CD4-positive, alpha-beta T cell treated with Interleukin-10 for 1 hour (primary cell): Measurements from ENCODE around the gene KRR1.
"Not testable (repeated sequence)": the region's sequence is repeated elsewhere in the genome, so short reads cannot be mapped to it uniquely, and the experiment has no call there.

Experiments
- DNase-seq: peaks from one replicate; pipeline ENCODE4 v3.0.0-alpha.2; 2020

Gene KRR1

DNA sequence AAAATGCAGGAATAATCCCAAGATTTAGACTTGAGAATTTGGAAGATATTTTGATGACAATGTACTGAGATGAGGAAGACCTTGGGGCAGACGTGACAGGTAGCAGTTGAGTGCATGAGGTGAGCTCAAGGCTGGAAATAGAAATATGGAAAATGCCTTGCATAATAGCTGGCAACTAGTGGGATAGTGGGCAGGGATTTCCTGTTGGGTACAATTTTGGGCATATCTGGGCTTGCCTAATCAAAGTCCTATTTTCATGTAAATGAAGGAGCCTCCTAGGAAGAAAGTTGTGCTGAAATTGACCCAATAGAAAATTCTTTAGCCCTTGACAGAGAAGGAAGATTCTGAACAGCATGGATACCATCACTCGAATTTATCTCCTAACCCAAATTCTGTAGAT lies 37.3 kb downstream of the KRR1 start:
- no peak for DNase-seq

- DNase-seq = no peak
These were observed 39.2 kb downstream of the KRR1 start for GRCh38 chr12:75471902-75472890.

- no peak for DNase-seq
These were observed 51.2 kb downstream of the KRR1 start for GRCh38 chr12:75460204-75460603.

DNA sequence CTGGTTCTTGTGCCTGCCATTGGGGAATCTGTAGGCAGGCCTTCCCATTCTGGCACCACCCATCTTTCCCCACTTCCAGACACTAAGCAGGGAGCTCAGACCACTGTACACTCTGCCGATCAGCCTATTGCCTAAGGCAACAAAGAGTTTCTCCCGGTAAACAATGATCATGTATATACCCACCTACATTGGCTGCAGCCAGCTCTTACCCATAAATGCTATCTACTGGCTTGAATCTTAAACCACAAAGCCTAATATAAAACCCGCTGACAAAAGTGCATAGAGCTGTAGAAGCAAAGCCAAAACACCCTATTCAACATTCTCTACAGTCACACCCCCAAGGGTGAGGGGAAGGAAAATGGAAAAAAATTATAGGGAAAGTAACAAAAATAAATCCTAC lies 51.7 kb downstream of the KRR1 start:
- DNase-seq = no peak

DNA sequence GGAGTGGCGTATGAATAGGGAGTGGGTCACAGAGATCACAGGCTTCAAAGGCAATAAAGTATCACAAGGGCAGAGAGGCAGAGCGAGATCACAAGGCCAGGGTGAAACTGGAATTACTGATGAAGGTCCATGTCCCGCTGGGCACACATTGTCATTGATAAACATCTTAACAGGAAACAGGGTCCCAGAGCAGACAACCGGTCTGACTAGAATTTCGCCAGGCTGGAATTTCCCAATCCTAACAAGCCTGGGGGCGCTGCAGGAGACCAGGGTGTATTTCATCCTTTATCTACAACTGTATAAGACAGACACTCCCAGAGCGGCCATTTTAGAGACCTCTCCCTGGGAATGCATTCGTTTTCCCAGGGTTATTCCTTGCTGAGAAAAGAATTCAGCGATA lies 53.5 kb downstream of the KRR1 start:
- DNase-seq = peak; percentile 12

- peak; percentile 33 for DNase-seq
These were observed 54.2 kb downstream of the KRR1 start for GRCh38 chr12:75457191-75457590.

DNA sequence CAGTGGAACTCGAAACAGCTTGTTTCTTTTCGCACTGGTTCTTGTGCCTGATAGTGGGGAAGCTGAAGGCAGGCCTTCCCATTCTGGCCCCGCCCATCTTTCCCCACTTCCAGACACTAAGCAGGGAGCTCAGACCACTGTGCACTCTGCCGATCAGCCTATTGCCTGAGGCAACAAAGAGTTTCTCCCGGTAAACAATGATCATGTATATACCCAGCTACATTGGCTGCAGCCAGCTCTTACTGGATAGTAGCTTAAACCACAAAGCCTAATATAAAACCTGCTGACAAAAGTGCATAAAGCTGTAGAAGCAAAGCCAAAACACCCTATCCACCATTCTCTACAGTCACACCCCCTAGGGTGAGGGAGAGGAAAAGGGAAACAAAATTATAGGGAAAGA lies 55.6 kb downstream of the KRR1 start:
- no peak for DNase-seq

DNA sequence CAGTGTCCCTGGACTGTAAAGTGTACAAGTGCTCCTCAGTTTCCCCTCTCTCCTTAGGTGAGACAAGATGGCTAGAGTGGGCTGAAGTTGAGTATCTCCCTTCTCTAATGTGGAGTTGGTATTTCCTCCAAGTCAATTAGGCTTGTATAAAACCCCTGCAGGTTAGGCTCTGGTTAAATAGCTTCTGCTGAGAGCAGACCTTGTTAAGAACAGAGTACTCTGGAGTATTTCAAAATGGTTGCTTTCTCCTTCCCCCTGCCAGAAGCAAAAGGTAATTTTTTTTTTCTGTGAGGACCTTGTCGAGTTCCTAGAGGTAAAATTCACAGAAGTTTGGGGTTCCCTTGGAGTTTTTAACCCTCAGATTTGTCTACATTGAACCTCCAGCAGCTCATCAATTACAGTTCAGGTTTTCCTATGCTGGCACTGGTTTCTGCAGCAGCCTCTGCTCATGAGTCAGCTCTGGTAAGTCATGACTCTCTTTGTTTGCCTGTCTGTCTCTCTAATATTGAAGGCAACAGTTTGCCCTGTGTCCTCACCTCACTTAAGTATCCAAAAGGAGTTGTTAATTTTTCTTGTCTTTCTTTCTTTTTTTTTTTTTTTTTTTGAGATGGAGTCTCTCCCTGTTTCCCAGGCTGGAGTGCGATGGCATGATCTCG lies 58.6 kb downstream of the KRR1 start:
- DNase-seq = no peak

GRCh38 chr12:75447691-75448393 lies 63.6 kb downstream of the KRR1 start:
- DNase-seq = no peak

GRCh38 chr12:75446857-75447256 lies 64.6 kb downstream of the KRR1 start:
- no peak for DNase-seq

GRCh38 chr12:75445137-75445507 lies 66.3 kb downstream of the KRR1 start:
- not testable (repeated sequence) for DNase-seq

GRCh38 chr12:75444429-75445136 lies 66.8 kb downstream of the KRR1 start:
- no peak for DNase-seq

DNA sequence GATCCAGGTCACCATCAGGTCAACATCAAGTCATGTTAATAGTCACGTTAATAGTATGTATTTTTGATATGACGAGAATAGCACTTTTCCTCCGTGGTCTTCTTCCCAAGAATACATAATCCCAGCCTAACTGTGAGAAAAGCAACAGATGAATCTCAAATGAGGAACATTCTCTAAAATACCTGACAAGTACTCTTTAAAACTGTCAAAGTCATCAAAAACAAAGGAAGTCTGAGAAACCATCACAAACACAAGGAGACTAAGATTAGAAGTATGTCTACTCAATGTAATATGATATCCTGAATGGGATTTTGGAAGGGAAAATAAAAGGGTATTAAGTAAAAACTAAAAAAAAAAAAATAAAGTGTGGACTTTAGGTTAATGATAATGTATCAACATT lies 67.7 kb downstream of the KRR1 start:
- no peak for DNase-seq

GRCh38 chr12:75442454-75442853 lies 69.0 kb downstream of the KRR1 start:
- not testable (repeated sequence) for DNase-seq

- DNase-seq = not testable (repeated sequence)
These were observed 69.5 kb downstream of the KRR1 start for GRCh38 chr12:75441687-75442449.
